ENCODE results near the gene SLC44A3.
"Not testable (repeated sequence)": the region's sequence is repeated elsewhere in the genome, so short reads cannot be mapped to it uniquely, and the experiment has no call there.

The SLC44A3 gene

DNA sequence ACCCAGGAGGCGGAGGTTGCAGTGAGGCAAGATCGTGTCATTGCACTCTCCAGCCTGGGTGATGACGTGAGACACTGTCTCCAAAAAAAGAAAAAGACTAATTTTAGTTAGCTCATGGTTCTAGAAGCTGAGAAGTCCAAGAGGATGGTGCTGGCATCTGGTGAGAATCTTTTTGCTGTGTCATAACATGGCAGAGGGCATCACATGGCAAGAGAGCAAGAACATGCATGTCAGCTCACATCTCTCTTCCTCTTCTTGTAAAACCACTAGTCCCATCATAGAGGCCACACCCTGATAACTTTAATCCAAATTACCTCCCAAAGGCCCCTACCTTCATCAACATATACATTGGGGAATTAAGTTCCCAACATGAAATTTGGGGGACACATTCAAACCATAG lies 120.6 kb downstream of the SLC44A3 start:
- DNase-seq: no peak

DNA sequence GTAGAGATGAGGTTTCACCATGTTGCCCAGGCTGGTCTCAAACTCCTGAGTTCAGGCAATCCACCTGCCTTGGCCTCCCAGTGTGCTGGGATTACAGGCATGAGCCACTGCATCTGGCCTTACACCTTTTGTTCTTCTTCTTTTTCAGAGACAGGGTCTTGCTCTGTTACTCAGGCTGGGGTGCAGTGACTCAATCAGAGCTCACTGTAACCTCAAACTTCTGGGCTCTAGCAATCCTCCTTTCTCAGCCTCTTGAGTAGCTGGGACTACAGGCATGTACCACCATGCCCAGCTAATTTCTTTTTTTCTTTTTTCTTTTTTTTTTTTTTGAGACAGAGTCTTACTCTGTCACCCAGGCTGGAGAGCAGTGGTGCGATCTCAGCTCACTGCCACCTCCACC lies 121.3 kb downstream of the SLC44A3 start:
- not testable (repeated sequence) for DNase-seq

DNA sequence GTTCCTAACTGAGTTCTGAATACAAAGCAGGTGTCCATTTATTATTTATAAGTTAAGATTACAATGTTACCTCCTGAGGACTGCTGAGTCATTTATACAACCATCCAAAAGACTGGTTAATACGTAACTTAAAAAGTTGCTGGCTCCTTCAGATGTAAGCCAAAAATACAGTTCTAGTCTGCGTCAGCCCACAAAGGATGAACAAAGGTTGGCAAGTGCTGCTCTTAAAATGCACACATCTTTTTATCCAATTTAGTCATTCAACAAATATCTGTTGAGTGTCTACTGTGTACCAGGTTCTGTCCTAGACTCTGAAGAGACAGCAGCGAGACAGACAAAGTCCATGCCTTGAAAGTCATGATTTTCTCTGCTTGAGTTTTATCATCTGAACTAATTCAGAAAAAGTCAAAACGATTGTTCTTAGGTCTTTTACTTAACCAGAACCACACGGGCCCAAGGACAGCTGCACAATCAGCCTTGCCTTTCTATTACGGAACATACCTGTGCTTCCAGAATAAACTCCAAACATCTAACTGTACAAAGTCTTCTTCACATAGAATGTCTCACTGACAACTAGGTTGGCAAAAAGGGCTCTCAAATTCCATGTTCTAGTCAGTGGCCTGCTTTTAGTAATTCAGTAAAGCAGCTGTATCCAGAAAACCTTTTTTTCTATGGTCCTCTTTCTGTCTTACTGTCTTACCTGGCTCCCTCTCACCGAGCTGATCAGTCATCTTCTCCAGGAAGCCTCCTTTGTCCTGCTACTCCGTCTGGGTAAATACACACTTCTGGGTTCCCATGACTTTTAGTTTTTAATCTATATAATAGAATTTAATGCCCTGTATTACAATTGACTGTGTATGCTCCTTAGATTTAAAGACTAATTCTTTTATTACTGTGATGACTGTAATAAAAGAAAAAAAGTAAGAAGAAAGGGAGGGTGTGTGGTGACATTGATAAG lies 122.3 kb downstream of the SLC44A3 start:
- DNase-seq: no peak

Data from NCI-H2029 treated with DMSO at 0.1 percent for 48 hours (cell line).